ENCODE data around the gene GAMT.

Gene GAMT

DNA sequence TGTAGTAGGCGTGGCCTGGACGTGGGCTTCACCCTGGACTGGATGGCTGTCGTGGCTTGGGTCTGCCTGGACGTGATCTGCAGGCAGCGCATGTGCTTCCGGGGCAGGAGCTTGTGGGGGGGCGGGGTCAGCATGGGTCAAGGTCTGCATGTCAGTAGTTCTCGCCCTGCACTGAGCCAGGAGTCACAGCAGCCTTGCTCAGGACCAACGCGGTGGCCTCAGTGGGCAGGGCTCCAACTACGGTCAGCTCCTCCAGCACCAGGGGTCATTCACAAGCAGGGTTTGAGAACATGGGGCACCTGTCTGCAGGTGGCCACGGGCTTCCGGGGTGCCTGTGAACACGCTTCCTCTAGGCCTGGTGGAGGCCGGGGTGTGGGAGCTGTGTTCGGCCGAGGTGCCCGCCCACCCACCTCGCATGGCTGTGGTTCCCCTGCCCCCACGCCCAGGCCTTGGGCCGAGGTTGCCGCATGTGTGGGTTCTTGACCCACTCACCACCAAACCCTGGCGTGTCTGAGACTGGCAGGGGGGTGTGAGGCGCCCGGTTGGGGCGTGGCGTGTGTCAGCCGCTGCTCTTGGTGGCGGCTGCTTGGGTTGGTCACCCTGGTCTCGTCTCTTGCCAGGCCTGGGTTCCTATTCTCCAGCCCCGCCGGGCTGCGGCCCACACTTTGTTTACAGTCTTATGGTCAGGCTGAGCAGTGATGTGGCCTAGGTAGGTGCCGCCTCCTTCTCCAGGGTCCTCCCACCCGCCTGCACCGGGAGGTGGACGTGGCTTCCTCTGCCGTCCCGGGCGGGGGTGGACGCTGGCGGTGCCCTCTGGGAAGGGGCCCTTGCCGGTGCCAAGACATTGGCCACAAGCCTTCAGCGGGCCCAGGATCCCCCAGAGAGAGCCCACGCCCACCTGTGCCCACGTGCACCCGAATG lies 32.0 kb upstream of the GAMT start:
- no peak for DNase-seq (ENCODE audit: low read depth, low spot score)
- WGBS (ENCODE audit: insufficient coverage, insufficient read length): no CpG with 5 or more reads among the region's 47 CpGs
- Histone ChIP-seq H3K27me3 (ENCODE audit: control insufficient read depth, insufficient read depth, low read length) (no peaks in the 10 kb centered on the region), H3K9me3 (ENCODE audit: control insufficient read depth, insufficient read depth, low read length) (no peaks in the 10 kb centered on the region), H3K36me3 (ENCODE audit: control insufficient read depth, insufficient read depth, low read length) (peaks cover 53% of the 10 kb centered on the region), H3K4me1 (ENCODE audit: control insufficient read depth, insufficient read depth, low read length) (no peaks in the 10 kb centered on the region), H3K4me3 (ENCODE audit: low read length) (no peak overlapping the region), H3K27ac (ENCODE audit: low read length) (no peak overlapping the region)

DNA sequence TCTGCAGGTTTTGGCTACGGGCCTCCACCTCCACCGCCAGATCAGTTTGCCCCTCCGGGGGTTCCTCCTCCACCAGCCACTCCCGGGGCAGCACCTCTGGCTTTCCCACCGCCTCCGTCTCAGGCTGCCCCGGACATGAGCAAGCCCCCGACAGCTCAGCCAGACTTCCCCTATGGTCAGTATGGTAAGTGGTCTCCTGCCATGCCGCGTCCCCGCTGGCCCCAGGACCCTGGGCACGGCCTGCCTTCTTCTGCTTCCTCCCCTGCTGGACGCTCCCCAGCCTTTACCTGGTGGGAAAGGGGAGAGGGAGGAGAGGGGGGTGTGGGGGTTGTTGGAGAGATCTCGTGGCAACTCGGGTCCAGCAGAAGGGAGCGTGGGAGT lies 31.2 kb upstream of the GAMT start:
- H3K4me1 ChIP-seq (ENCODE audit: control insufficient read depth, insufficient read depth, low read length): no peaks in the 10 kb centered on the region
- no peaks in the 10 kb centered on the region for H3K9me3 ChIP-seq (ENCODE audit: control insufficient read depth, insufficient read depth, low read length)
- no peak overlapping the region for H3K27ac ChIP-seq (ENCODE audit: low read length)
- no peak for DNase-seq (ENCODE audit: low read depth, low spot score)
- H3K36me3 ChIP-seq (ENCODE audit: control insufficient read depth, insufficient read depth, low read length): peaks cover 53% of the 10 kb centered on the region
- no peaks in the 10 kb centered on the region for H3K27me3 ChIP-seq (ENCODE audit: control insufficient read depth, insufficient read depth, low read length)
- no peak overlapping the region for H3K4me3 ChIP-seq (ENCODE audit: low read length)
- WGBS (ENCODE audit: insufficient coverage, insufficient read length): no CpG with 5 or more reads among the region's 16 CpGs

DNA sequence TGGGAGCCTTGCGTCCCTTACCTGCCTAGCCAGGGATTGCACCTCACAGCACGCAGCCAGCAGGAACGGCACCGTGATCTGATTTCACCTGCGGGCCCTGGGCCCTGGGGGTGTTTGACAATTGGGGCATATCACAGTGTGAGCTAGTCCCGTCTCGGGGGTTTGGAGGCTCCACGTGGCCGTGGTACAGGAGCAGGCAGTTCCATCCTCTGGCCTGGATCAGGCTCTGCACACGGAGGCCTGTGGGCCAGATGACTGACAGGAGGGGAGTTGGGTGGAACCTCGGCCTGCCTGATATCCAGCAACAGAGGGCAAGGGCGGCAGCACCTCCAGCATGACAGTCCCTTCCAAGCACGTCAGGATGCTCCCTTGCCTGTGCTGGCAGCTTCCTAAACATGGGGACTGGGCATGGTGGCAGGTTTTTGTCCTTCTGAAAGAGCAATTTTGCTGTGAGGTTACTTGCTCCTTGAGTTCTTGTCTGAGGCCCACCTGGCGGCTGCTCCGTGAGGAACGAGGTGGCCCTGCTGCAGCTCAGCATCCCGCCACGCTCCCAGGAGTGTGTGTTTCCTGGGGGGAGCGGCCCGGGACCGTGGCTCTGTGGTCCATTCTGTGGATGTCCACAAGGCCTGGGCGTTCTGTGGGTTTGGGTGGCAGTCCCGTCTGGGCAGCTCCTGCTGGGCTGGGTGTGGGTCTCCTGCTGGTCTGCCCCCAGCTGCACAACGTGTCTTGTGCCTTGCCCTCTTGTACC lies 30.6 kb upstream of the GAMT start:
- DNase-seq (ENCODE audit: low read depth, low spot score): no peak
- WGBS (ENCODE audit: insufficient coverage, insufficient read length): no CpG with 5 or more reads among the region's 24 CpGs
- H3K4me3 ChIP-seq (ENCODE audit: low read length): no peak overlapping the region
- no peak overlapping the region for H3K27ac ChIP-seq (ENCODE audit: low read length)
- no peaks in the 10 kb centered on the region for H3K4me1 ChIP-seq (ENCODE audit: control insufficient read depth, insufficient read depth, low read length)
- no peaks in the 10 kb centered on the region for H3K27me3 ChIP-seq (ENCODE audit: control insufficient read depth, insufficient read depth, low read length)
- H3K36me3 ChIP-seq (ENCODE audit: control insufficient read depth, insufficient read depth, low read length): peaks cover 56% of the 10 kb centered on the region
- H3K9me3 ChIP-seq (ENCODE audit: control insufficient read depth, insufficient read depth, low read length): no peaks in the 10 kb centered on the region

DNA sequence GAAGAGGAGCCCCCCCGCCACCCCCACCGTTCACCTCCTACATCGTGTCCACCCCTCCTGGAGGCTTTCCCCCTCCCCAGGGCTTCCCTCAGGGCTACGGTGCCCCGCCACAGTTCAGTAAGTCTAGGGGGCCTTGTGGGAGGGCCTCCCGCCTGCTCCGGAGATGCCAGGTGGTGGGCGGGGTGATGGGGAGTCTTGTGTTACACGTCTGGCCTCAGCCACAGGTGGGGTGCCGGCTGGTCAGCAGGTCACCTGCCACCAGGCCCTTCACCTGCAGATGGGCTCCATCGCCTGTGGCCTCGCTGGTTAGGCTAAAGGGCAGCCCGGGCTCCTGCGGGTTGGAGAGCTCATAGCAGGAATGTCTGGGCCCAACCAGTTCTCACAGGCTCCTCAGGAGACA lies 28.9 kb upstream of the GAMT start:
- Histone ChIP-seq H3K4me1 (ENCODE audit: control insufficient read depth, insufficient read depth, low read length) (no peaks in the 10 kb centered on the region), H3K27ac (ENCODE audit: low read length) (no peak overlapping the region), H3K27me3 (ENCODE audit: control insufficient read depth, insufficient read depth, low read length) (no peaks in the 10 kb centered on the region), H3K9me3 (ENCODE audit: control insufficient read depth, insufficient read depth, low read length) (no peaks in the 10 kb centered on the region), H3K4me3 (ENCODE audit: low read length) (no peak overlapping the region), H3K36me3 (ENCODE audit: control insufficient read depth, insufficient read depth, low read length) (peaks cover 59% of the 10 kb centered on the region)
- no CpG with 5 or more reads among the region's 14 CpGs for WGBS (ENCODE audit: insufficient coverage, insufficient read length)
- DNase-seq (ENCODE audit: low read depth, low spot score): no peak

DNA sequence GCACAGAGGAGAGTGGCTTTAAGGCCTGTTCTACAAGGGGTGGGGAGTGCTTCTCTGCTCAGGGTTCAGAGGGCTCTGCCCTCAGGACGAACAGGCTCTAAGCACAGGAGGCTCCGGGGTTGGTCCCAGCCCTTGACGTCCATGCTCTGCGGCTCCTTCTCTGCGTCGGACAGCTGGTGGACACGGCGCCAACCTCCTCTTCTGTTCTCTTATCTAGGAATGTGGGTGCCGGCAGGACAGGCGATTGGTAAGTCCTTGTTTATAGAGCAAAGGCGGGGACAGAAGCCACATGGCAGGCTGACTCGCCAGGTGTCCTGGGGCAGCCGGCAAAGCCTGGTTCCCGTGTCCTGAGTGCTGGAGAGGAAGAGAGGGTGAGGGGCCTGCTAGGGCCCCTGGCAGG lies 28.4 kb upstream of the GAMT start:
- WGBS (ENCODE audit: insufficient coverage, insufficient read length): no CpG with 5 or more reads among the region's 14 CpGs
- Histone ChIP-seq H3K36me3 (ENCODE audit: control insufficient read depth, insufficient read depth, low read length) (peaks cover 60% of the 10 kb centered on the region), H3K4me3 (ENCODE audit: low read length) (no peak overlapping the region), H3K27ac (ENCODE audit: low read length) (no peak overlapping the region), H3K27me3 (ENCODE audit: control insufficient read depth, insufficient read depth, low read length) (no peaks in the 10 kb centered on the region), H3K4me1 (ENCODE audit: control insufficient read depth, insufficient read depth, low read length) (no peaks in the 10 kb centered on the region), H3K9me3 (ENCODE audit: control insufficient read depth, insufficient read depth, low read length) (no peaks in the 10 kb centered on the region)
- no peak for DNase-seq (ENCODE audit: low read depth, low spot score)

DNA sequence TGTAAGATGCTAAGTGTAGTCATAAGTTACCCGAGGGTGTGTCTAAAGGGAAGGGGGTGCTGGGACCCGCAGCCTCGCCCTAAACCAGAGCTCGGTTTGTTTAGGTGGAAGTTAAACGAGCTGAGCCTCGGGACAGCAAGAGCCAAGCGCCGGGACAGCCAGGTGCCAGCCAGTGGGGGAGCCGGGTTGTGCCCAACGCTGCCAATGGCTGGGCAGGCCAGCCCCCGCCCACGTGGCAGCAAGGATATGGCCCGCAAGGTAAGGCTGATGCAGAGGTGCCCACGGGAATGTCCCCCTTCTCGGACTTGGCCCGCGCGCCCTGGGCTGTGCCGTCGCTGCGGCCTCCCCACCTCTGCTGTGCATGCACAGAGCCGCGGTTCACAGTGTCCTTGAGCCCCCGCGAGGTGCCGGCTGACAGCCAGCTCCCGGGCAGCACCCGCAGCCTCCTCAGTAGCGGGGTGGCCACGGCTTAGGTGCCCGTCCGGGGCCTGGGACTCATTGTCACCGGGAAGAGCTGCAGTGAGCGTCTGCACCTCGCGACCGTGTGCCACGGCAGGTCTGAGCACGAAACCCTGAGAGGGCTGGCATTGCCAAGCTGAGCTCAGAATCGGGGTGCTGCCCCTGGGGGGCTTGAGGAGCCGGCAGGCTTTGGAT lies 27.5 kb upstream of the GAMT start:
- DNase-seq (ENCODE audit: low read depth, low spot score): no peak
- no peaks in the 10 kb centered on the region for H3K9me3 ChIP-seq (ENCODE audit: control insufficient read depth, insufficient read depth, low read length)
- no peak overlapping the region for H3K27ac ChIP-seq (ENCODE audit: low read length)
- peaks cover 55% of the 10 kb centered on the region for H3K36me3 ChIP-seq (ENCODE audit: control insufficient read depth, insufficient read depth, low read length)
- H3K4me3 ChIP-seq (ENCODE audit: low read length): no peak overlapping the region
- no CpG with 5 or more reads among the region's 41 CpGs for whole genome bisulfite sequencing (ENCODE audit: insufficient coverage, insufficient read length)
- H3K4me1 ChIP-seq (ENCODE audit: control insufficient read depth, insufficient read depth, low read length): no peaks in the 10 kb centered on the region
- H3K27me3 ChIP-seq (ENCODE audit: control insufficient read depth, insufficient read depth, low read length): no peaks in the 10 kb centered on the region

DNA sequence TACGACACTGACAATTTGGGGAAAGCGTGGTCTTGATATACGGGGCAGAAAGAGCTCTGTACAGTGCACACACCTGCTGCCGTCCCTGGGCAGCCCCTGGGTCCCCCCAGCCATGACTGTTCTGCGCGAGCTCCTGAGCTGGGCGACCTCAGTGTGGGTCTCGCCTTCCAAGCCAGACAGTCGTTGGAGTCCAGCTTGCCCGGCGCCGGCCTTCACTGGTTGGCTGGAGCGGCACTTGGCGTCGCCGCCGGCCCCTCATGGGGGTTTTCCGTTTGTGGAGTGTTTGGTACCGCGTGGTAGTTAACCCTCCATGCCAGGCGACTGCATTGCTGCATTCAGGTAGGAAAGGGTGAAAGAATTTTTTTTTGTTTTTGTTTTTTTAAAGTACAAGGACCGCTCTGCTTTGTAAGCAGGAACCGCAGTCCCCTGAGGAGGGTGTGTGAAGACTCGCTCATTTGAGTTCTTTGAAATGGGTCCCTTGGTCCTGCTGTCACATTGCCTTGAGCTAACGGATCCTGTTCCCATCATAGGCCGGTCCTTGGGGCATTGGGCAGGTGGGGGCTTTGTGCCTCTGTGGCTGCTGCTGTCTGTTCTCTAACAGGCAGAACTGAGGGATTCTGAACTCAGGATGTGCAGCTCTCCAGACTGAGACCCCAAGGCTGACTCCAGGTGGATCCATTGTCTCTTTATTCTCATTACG lies 26.0 kb upstream of the GAMT start:
- no peak for DNase-seq (ENCODE audit: low read depth, low spot score)
- WGBS (ENCODE audit: insufficient coverage, insufficient read length): no CpG with 5 or more reads among the region's 27 CpGs
- Histone ChIP-seq H3K36me3 (ENCODE audit: control insufficient read depth, insufficient read depth, low read length) (peaks cover 55% of the 10 kb centered on the region), H3K4me1 (ENCODE audit: control insufficient read depth, insufficient read depth, low read length) (no peaks in the 10 kb centered on the region), H3K4me3 (ENCODE audit: low read length) (no peak overlapping the region), H3K27ac (ENCODE audit: low read length) (no peak overlapping the region), H3K27me3 (ENCODE audit: control insufficient read depth, insufficient read depth, low read length) (no peaks in the 10 kb centered on the region), H3K9me3 (ENCODE audit: control insufficient read depth, insufficient read depth, low read length) (no peaks in the 10 kb centered on the region)

DNA sequence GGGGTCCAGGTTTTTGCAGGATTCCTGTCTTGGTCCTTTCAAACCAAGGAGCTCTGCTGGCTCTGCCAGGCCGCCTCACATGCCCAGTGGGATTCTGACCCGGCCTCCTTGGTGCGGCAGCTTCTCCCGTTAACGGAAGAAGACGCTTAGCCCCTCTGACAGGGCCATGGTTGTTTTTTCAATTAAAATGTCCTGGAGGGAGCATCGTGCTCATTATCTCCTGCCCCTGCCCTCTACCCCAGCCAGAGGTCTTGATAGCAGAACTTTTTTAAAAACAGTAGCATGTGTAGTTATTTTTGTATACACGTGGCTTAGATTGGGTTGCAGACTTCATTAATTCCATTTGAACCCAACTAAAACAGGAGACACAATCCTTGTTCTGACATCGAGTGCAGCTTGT lies 25.4 kb upstream of the GAMT start:
- Histone ChIP-seq H3K36me3 (ENCODE audit: control insufficient read depth, insufficient read depth, low read length) (peaks cover 55% of the 10 kb centered on the region), H3K27ac (ENCODE audit: low read length) (no peak overlapping the region), H3K4me1 (ENCODE audit: control insufficient read depth, insufficient read depth, low read length) (no peaks in the 10 kb centered on the region), H3K9me3 (ENCODE audit: control insufficient read depth, insufficient read depth, low read length) (no peaks in the 10 kb centered on the region), H3K4me3 (ENCODE audit: low read length) (no peak overlapping the region), H3K27me3 (ENCODE audit: control insufficient read depth, insufficient read depth, low read length) (no peaks in the 10 kb centered on the region)
- WGBS (ENCODE audit: insufficient coverage, insufficient read length): no CpG with 5 or more reads among the region's 9 CpGs
- DNase-seq (ENCODE audit: low read depth, low spot score): no peak

DNA sequence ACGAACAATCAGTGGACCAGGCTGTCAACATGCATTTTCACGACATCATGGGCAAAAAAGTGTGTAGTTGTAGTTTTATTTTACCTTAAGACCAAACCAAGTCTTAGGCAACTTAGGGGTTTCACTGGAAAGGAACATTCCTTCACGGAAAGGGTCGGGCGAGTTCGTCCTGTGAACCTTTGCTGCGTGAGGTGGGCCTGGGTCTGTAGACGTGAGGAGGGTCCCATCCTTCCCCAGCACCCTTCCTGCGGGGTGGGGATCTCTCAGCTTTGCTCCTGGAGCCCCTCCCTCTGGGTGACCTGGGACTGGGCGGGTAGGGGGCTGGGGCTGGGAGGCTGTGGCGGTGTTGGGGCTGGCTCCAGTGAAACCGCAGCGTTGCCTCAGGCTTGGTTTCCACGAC lies 24.6 kb upstream of the GAMT start:
- no peak overlapping the region for H3K4me3 ChIP-seq (ENCODE audit: low read length)
- H3K27ac ChIP-seq (ENCODE audit: low read length): no peak overlapping the region
- no peaks in the 10 kb centered on the region for H3K9me3 ChIP-seq (ENCODE audit: control insufficient read depth, insufficient read depth, low read length)
- DNase-seq (ENCODE audit: low read depth, low spot score): no peak
- peaks cover 61% of the 10 kb centered on the region for H3K36me3 ChIP-seq (ENCODE audit: control insufficient read depth, insufficient read depth, low read length)
- H3K27me3 ChIP-seq (ENCODE audit: control insufficient read depth, insufficient read depth, low read length): no peaks in the 10 kb centered on the region
- WGBS (ENCODE audit: insufficient coverage, insufficient read length): no CpG with 5 or more reads among the region's 14 CpGs
- no peaks in the 10 kb centered on the region for H3K4me1 ChIP-seq (ENCODE audit: control insufficient read depth, insufficient read depth, low read length)
